NOMO-1 (cell line): ENCODE measurements around the gene TBC1D20.

Experiments
- DNase-seq, 2 experiments: peaks; one replicate each; lab custom pipeline; 2025; ENCODE audit not compliant: unreplicated experiment in 2 of 2; lab: John Stamatoyannopoulos, UW

Gene TBC1D20

GRCh38 chr20:420721-421574 is 41.4 kb downstream of the TBC1D20 start:
- peak; percentile 3 for DNase-seq

GRCh38 chr20:420166-420620 is 42.1 kb downstream of the TBC1D20 start:
- no peak for DNase-seq

- no peak for DNase-seq
Observed at GRCh38 chr20:419556-420165, 42.7 kb downstream of the TBC1D20 start.

GRCh38 chr20:418858-419365 is 43.4 kb downstream of the TBC1D20 start:
- DNase-seq, result no peak

GRCh38 chr20:417801-418342 is 44.5 kb downstream of the TBC1D20 start:
- no peak for DNase-seq

GRCh38 chr20:416950-417800 is 45.2 kb downstream of the TBC1D20 start:
- no peak for DNase-seq

- DNase-seq, result no peak
Observed at GRCh38 chr20:415820-416322, 46.5 kb downstream of the TBC1D20 start.

GRCh38 chr20:414161-414560 is 48.2 kb downstream of the TBC1D20 start:
- no peak for DNase-seq

- no peak for DNase-seq
Observed at GRCh38 chr20:412081-412480, 50.3 kb downstream of the TBC1D20 start.

GRCh38 chr20:409697-410559 is 52.4 kb downstream of the TBC1D20 start:
- DNase-seq, result no peak

GRCh38 chr20:408843-409696 is 53.3 kb downstream of the TBC1D20 start:
- peak in 1 of 2 experiments; percentile 25 for DNase-seq

- DNase-seq, result peak; percentile 72 to 75
Observed at GRCh38 chr20:407953-408842, 54.1 kb downstream of the TBC1D20 start, which contains the start of gene RBCK1. RBCK1 (plus strand) TSS chr20:408299; CDS start chr20:408758, 459 bp downstream.

- DNase-seq, result peak; percentile 47 to 71
Observed at GRCh38 chr20:407133-407952, 55.0 kb downstream of the TBC1D20 start.

GRCh38 chr20:406200-407132 is 55.9 kb downstream of the TBC1D20 start:
- DNase-seq, result no peak

- no peak for DNase-seq
Observed at GRCh38 chr20:404088-404487, 58.2 kb downstream of the TBC1D20 start.

- DNase-seq, result no peak
Observed at GRCh38 chr20:403582-403957, 58.8 kb downstream of the TBC1D20 start.
